NCI-H128 (cell line): ENCODE results near the gene HS2ST1.

ENCODE experiments used
- DNase-seq: peaks from one replicate; lab custom pipeline; 2025; ENCODE audit not compliant: unreplicated experiment; lab: John Stamatoyannopoulos, UW

HS2ST1 gene

DNA sequence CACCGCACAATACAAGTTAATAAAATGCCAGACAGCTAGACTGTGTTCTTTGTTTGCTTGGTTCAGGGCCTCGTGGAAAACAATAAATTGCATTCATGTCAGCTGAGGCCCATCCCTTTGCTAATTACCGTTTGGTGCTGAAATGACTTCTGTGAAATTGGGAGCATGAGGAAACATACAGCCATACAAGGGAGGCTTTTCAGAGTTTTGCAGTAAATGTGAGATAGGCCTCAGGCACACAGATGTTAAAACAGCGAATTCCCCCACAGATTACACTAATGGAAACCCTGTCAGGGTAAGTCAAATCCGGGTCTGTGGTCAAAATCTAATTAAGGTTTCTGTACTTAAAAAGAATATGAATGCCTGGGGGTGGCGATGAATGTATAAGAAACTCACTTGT, 240.7 kb downstream of the HS2ST1 start:
- DNase-seq, result no peak

DNA sequence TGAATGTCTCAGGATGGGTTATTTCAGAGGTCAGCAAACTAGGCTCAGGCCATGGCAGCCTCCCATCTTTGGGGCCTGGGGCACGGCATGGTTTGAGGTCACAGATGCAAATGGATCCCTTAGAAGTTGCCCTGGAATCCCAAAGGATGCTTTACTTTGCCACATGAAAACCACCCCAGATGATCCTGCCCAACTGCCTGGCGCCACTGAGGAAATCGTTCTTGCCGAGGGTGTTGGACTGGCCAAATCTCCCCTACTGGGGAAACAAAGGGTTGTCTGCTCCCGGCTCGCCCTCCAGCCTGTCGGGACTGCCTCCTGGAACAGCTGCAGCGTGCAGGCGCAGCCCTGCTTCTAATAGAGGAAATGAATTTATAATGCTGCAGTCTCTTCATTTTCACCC, 241.2 kb downstream of the HS2ST1 start:
- no peak for DNase-seq

DNA sequence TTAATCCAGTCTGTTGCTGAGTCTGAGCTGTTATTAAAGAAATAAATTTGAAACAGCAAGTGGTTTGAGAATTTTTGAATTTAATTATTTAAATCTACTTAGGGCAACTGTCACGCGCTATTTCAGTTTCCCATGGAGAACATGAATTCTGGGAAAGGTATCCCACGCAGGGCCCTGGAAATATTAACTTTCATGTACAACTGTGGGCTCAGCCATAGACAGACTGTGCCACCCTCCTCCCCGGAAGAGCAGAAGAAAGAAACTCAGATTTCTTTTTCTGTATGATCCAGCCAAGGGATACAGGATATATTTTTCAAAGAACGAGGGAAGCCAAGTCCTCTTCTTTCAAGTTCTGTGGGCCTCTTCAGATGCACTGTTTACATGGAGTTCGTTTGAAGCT, 241.7 kb downstream of the HS2ST1 start:
- DNase-seq, result no peak

- no peak for DNase-seq
Observed at GRCh38 chr1:87159378-87159915, 245.0 kb downstream of the HS2ST1 start.
